ENCODE data around the gene WNT6.

Gene WNT6

DNA sequence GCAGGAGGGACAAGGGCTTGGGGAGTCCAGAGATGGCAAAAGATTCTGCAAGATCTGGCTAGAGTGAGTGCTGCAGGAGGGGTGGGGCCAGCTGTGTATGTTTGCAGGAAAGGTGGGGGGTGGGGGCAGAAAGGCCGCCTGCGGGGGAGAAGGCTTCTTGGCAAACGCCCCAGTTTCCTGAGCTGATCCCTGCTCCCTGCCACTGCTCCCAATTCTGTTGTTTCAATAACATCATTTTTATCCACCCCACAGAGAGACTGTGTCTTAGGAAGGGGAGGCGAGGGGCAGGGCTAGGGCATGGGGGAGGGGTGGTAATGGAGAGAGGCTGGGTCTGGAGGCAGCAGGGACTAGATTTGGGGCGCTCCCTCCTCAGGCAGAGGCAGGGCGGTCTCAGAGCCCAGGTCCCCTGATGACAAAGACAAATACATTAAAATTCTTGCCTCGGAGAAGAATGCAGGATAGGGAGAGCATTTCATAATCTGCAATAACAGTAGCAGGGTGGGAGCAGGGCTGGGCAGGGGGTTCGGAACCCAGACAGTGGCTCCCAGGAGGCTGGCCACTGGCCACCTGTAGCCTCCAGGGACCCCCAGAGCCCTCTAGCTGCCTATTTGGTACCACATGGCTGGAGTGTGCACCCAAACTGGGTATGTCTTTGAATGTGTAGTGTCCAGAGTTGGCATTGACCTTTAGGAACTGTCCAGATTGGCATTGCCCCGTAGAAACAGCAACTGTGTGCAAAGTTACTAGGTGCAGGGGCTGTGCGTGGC lies 2.1 kb upstream of the WNT6 start:
- no peak for DNase-seq (ENCODE audit: low spot score)

DNA sequence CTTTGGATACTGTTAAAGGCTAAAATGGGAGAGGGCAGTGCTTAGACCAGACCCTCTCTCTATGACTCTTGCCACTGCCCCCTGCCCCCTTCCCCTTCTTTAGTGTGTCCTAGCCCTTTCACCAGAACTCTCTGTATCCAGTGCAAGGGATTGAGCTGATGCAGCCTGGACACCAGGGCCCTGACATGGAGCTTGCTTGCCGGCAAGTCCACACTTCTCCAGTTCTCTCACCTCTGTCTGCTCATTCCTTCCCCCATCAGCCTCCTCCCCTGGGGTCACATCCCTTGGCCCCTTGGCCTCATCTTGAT lies 1.5 kb upstream of the WNT6 start:
- no peak for DNase-seq (ENCODE audit: low spot score)

DNA sequence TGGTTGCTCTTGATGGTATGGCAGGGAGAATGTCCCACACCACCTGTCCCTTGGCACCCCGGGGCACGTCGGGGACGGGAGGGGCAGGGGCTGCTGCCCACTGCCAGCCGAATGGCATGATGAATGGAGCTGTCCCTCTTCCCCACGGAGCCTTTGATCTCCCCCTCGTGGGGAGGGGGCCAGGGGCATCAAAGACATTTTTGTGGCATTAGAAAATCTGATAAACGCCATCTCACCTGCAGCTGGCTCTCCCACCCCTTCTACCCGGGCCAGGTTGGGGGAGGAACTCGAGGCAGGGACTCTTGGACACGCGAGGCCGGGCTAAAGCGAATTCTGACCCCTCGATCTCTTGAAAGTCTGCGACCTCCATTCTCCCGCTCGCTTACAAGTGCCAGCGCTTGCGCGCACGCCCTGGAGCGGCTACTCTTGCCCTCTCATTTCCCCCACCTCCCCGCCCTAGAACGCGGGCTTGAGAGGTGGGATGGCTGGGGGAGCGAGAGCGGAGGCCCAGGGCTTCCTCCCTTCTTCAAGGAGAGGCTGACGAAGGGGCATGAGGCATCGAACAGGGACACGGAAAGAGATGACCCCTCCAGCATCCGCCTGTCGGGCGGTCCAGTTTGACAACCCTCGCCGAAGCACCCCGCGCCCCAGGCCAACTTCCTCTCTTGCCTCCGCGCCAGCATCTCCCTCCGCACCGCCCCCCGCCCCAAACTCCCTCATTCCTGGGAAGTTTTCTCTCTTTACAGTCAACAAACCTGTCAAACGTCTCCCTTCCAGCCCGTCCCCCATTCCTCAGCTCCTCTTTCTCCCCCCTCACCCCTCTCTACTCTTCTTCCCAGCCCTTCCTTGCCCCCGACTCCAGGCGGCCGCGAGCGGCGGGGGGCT lies 692 bp upstream of the WNT6 start:
- no peak for DNase-seq (ENCODE audit: low spot score)

DNA sequence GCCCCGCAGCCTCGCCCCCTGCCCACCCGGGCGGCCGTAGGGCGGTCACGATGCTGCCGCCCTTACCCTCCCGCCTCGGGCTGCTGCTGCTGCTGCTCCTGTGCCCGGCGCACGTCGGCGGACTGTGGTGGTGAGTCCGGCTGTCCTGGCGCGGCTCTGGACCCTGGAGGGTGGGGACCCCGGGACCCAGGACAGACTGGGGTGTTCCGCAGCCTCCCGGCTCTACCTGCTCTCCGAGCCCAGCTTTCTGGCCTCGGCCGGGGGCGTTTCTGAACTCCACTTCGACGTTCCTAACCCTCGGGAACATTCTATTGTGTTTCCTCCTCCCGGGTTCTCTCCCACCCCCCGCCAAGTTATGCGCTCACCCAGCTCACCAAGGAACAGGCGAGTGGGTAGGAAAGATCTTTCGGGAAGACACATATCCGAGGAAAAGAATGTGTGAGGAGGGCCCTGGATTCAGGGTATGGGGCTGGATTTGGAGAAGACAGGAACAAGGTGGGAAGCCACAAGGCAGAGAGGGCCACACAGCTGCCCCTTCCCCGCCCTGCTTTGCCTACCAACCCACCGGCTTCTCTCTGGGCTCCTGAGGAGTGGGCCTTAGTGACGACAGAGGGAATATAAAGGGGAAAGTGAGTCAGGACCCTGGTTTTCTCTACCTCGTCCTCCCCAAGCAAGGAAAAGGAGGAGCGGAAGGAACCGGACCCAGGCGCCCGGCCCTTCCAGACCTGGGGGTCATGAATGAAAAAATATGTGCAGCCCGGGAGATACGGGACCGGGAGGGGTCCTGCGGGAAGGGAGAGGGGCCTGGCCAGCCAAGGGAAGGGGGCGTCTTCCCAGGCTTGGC lies 605 bp downstream of the WNT6 start:
- no peak for DNase-seq (ENCODE audit: low spot score)

DNA sequence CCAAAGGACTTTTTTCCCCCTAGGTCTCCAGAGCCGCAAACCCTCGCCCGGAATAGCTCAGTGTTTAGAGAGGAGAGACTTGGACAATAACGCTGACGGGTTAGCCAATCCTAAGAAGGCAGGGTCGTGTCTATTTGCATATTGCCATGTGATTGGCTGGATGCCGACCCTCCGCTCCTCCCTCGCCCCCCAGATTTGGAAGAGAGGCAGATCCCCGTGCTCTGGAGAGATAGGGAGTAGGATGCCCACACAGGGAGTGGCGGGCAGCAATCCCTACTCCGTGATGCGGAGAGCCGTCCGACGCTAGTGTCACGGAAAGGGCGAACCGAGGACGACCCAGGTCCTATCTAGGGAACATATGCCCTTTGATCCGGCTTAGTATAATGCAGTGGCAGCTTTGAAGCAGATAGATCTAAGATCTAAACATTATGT lies 1.4 kb downstream of the WNT6 start:
- peak; percentile 57 for DNase-seq (ENCODE audit: low spot score)

DNA sequence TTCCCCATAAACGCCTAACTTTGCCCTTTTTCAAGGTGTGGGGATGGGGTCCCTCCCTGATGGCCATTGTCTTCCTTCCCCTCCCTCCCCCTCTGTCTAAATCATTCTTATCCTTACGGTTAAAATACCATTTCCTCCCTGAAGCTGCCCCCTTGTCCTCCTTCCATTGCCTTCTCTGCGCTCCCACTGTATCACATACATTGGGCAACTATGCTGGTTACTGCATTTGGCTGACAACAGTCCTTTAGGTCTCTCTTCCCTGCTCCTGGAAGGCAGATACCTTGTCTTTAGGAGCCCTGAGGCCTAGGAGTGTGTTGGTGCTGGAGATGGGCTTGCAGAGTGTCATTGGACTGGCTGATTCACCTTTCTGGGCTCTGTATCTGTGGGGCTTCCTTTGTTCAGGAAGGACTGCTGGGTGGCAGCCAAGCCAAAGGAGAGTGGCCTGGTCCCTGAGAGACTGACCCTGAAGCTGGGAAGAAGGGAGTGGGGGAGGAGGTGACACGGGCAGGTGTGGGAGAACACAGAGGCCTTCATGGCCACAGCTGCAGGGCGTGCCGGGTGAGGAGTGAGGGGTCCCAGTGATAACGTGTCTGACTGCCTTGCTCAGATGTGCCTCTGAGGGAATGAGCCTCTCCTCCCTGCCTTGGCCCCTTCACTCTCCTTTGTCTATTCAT lies 2.2 kb downstream of the WNT6 start:
- no peak for DNase-seq (ENCODE audit: low spot score)

DNA sequence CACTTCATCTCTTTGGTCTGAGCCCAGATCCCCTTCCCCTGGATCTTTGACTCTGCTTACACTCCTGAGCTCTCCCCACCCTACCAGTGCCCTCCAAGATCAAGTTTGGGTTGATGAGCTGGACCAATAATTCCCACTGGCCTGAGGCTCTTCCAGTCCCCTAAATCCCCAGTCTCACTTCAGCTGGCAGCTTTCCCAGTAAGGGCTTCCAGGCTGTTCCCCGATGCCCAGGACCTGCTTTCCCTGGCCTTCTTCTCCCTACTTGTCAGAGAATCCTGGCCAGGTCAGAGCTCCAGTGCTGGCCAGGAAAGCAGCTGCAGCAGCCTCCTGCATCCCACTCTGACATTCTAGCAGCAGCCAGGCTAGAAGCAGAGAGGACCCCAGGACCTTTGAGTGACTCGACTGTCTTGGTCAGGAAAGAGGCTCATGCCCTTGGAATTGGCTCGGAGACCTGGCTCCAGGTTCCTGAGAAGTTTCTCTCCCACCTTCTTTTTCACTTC lies 3.5 kb downstream of the WNT6 start:
- DNase-seq (ENCODE audit: low spot score), result no peak

DNA sequence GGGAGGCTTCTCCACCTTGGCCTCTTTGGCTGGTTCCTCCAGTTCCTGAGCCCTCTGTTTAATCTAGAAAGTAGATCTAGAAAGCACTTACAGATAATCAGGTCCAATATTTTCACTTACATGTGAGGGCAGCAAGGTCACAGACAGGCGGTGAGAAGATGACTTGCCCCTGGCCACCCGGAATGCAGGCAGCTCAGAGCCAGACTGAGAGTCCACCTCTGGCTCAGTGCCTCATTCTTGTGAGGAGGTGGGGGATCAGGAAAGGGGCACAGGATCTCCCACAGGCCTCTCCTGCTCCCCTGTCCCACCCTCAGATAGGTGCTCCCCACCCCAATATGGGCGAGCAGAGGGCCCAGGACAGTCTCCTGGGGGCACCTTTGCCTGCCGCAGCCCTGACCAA lies 5.8 kb downstream of the WNT6 start:
- no peak for DNase-seq (ENCODE audit: low spot score)

DNA sequence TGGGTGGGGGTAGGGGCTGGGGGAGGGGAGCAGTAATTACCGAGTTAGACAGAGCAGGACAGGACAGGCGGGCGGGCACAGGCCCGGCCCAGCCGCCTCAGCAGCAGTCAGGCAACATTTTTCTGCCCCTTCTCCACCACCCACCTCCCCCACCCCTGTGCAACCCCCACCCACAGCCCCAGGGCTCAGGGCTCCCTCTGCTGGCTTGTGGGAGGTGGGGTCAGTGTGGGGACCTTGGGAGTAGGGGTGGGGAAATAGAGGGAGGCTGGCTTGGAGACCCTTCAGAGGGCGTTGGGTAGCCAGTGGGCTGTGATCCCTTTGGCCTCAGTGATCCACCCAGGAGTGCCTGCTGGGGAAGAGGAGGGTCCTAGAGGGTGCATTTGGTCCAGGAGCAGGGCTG lies 6.4 kb downstream of the WNT6 start:
- DNase-seq (ENCODE audit: low spot score), result no peak

DNA sequence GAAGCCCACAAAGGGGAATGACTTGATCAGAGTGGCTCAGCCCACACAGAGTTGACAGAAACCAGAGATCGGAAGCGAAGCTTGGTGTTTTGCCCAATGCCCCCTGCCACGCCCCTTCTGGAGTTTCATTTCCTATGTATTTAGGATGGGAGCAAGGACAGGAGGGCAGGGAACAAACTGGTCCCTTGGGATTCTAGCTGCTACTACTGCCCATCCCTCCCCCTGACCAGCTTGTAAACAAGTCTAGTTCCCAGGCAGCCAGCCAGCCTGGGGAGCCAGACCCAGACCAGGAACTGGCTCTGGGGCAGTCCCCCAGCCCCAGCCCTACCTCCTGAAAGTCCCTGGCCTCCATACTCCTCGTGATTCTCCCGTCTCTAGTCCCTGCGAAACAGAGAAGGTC lies 8.3 kb downstream of the WNT6 start:
- DNase-seq (ENCODE audit: low spot score), result no peak

DNA sequence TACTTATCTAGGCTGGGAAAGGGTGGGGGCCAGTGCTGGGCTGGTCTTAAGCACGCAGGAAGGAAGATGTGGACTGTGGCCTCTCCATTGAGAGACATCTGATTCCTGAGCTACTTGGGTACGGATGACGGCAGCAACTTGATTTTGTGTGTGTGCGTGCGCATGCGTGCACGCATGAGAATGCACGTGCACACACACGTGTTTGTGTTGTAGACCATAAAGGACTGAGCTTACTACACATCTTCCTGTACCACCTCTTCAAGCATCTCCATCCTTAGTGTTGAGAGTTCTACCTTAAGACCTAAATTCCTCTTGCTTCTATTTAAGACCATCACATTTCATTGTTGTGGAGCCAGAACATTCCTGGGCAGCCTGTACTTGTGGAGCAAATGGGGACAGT lies 9.5 kb downstream of the WNT6 start:
- no peak for DNase-seq (ENCODE audit: low spot score)

DNA sequence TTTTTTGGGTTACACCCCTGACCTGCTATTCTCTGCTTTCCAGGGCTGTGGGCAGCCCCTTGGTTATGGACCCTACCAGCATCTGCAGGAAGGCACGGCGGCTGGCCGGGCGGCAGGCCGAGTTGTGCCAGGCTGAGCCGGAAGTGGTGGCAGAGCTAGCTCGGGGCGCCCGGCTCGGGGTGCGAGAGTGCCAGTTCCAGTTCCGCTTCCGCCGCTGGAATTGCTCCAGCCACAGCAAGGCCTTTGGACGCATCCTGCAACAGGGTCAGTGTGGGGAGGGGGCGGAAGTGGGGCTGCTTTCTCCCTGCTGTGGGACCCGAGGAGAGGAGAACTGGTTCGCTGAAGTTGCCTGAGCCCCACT lies 11.4 kb downstream of the WNT6 start:
- DNase-seq (ENCODE audit: low spot score), result peak; percentile 42

DNA sequence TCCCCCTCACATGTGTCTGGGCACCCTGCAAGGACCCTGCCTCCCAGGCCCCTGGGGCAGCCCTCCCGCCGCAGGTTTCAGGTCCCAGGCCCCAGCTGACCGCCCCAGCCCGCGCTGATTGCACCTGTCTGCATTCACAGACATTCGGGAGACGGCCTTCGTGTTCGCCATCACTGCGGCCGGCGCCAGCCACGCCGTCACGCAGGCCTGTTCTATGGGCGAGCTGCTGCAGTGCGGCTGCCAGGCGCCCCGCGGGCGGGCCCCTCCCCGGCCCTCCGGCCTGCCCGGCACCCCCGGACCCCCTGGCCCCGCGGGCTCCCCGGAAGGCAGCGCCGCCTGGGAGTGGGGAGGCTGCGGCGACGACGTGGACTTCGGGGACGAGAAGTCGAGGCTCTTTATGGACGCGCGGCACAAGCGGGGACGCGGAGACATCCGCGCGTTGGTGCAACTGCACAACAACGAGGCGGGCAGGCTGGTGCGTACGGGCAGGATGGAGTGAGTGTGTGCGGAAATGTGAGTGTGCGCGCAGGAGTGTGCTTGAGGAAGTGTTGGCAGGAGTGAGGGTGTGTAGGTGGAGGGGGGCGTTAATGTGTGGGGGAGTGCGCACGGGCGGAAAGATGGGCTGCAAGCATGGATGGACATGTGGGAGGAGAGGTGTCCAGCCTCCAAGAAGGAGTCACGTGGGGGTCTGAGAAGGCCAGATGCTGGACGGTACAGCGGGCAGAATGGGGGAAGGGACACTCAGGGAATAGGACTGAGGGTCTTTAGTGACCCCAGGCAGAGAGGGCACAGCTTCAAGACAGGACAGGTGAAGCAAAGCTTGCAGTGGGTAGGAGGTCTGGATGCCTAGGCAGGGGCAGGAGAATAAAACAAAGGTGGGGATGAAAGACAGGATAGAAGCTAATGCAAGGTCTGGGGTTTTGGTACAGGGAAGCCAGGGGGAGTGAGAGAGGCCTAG lies 12.0 kb downstream of the WNT6 start:
- no peak for DNase-seq (ENCODE audit: low spot score)

DNA sequence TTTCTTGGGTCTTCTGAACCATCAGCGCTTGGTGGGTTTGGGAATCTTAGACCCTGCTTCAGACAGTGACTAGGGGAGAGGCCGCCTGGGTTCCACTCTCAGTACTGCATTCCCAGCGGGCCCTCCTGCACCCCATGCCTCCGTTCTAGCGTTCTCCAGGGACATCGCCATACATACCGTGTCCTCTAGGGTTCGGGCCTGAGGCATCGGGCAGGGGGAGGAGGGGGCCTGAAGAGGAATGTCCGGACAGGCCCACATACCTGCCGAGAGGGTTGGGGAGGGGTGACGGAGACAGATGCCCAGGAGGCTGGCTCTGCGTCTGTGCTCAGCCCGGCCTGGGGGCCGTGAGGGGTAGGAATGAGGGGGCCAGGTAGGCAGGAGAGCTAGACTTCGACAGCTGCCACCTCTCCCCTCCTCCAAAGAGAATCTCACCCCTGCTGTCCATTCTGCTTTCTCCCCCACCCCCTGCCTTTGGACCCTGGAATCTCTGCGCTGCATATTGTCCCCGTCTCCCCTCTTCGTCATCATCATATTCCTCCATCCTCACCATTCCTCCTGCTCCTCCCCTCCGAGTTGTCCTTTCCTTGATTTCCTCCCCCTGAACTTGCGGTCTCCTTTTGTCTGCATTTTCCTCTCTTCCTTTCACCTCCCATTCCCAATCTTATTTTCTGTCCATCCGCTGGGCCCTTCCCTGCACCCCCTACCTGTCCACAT lies 13.2 kb downstream of the WNT6 start:
- no peak for DNase-seq (ENCODE audit: low spot score)

DNA sequence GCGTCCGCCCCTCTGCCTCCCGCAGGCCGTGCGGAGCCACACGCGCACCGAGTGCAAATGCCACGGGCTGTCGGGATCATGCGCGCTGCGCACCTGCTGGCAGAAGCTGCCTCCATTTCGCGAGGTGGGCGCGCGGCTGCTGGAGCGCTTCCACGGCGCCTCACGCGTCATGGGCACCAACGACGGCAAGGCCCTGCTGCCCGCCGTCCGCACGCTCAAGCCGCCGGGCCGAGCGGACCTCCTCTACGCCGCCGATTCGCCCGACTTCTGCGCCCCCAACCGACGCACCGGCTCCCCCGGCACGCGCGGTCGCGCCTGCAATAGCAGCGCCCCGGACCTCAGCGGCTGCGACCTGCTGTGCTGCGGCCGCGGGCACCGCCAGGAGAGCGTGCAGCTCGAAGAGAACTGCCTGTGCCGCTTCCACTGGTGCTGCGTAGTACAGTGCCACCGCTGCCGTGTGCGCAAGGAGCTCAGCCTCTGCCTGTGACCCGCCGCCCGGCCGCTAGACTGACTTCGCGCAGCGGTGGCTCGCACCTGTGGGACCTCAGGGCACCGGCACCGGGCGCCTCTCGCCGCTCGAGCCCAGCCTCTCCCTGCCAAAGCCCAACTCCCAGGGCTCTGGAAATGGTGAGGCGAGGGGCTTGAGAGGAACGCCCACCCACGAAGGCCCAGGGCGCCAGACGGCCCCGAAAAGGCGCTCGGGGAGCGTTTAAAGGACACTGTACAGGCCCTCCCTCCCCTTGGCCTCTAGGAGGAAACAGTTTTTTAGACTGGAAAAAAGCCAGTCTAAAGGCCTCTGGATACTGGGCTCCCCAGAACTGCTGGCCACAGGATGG lies 14.0 kb downstream of the WNT6 start:
- no peak for DNase-seq (ENCODE audit: low spot score)

DNA sequence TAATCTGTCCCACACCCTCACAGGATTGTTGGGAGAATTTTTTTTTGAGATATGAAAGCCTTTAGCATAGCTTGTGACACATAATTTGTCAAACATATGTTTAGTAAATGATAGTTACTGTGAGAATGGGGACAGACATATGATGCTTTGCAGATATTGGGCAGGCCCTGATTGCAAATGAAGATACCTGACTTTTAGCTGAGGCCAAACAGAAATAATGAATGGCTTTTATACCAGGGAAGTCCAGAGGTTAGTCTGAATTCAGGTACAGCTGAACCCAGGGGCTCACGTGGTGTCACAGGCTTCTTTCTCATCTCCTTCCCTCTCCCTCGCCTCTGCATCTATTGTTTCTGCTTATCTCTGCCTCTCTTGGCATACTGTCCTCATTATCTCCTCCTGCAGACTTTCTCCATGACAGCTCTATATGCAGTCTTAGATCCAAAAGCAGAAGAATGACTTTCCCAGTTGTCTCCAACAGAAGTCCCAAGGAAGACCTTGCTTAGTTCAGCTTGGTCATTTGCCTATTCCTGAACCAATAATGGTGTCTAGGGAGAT lies 16.2 kb downstream of the WNT6 start:
- no peak for DNase-seq (ENCODE audit: low spot score)

DNA sequence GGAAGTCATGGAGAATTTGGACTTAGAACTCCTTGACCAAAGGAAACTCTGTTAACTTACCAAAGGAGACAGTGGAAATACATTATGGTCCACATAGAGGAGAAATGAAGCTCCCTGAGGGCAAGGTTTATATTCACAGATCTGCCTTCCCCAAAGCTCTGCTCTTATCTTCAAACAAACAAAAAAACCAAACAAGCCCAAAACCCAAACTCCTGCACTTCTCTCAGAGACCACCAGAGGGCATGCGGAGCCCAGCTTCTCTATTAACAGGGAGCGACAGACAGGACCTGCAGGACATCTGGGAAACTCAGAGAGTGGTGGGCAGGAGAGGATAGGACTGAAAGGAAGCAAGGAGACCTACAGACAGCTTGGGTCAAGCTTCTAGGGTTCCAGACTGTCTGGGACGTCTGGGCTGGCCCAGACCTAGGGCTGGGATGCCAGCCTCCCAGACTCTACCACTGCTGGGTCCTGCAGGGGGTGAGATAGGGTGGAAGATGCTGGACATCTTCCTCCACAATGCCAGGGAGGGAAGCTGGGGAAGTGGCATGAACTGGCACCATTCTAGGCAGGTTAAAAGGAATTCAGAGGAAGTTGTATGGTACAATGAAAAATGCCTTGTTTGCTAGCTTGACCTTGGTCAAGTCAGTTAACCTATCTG lies 17.1 kb downstream of the WNT6 start:
- DNase-seq (ENCODE audit: low spot score), result peak; percentile 73

DNA sequence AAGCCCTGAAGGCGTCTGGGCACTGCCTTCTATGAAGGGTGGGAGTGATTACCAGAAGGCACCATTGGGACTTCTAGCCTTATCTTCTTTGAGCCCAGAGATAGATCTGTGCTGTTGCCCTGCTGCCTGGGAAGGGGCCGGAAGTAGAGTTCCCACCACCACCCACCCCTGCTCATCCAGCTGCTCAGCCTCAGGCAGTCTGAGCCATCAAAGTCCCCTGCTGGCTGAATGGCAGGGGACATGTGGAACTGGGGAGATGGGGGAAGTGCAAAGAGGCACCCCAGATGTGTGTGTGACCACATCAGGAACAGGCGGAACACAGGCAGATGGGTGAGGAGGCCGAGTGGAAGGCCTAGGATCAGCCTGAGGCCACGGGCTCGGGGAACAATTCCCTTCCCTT lies 17.7 kb downstream of the WNT6 start:
- no peak for DNase-seq (ENCODE audit: low spot score)
